GM19239 (cell line): ENCODE measurements around the gene SUCLG2.
A peak's percentile ranks its signal among the peaks of the same experiment; 100 is the strongest.
"Not testable (repeated sequence)": the region's sequence is repeated elsewhere in the genome, so short reads cannot be mapped to it uniquely, and the experiment has no call there.

Experiments used
- DNase-seq: peaks from one replicate; pipeline ENCODE4 v3.0.0; 2011; ENCODE audit warnings: low spot score; ENCODE audit not compliant: insufficient read length
- FAIRE-seq: peaks from 2 replicates; lab custom pipeline; 2011; peaks lifted over from hg19 to GRCh38; lab: Jason Lieb, UNC

Gene SUCLG2

GRCh38 chr3:67576441-67576840 is 78.0 kb downstream of the SUCLG2 start:
- DNase-seq (no peak), FAIRE-seq (no peak)

- DNase-seq (no peak), FAIRE-seq (no peak)
These were observed 85.1 kb downstream of the SUCLG2 start for GRCh38 chr3:67569324-67569723.

- DNase-seq, result no peak
- FAIRE-seq, result no peak
These were observed 86.5 kb downstream of the SUCLG2 start for GRCh38 chr3:67567893-67568292.

- DNase-seq, result no peak
- no peak for FAIRE-seq
These were observed 89.4 kb downstream of the SUCLG2 start for GRCh38 chr3:67564973-67565372.

- FAIRE-seq (no peak), DNase-seq (no peak)
These were observed 90.4 kb downstream of the SUCLG2 start for GRCh38 chr3:67564008-67564407.

- DNase-seq (no peak), FAIRE-seq (no peak)
These were observed 92.6 kb downstream of the SUCLG2 start for GRCh38 chr3:67561667-67562394.

GRCh38 chr3:67561266-67561665 is 93.1 kb downstream of the SUCLG2 start:
- FAIRE-seq, result no peak
- DNase-seq, result no peak

GRCh38 chr3:67559029-67559605 is 95.3 kb downstream of the SUCLG2 start:
- DNase-seq (no peak), FAIRE-seq (no peak)

GRCh38 chr3:67558426-67558825 is 96.0 kb downstream of the SUCLG2 start:
- DNase-seq (no peak), FAIRE-seq (no peak)

- no peak for FAIRE-seq
These were observed 96.5 kb downstream of the SUCLG2 start for GRCh38 chr3:67557848-67558355.

GRCh38 chr3:67551361-67552016 is 102.9 kb downstream of the SUCLG2 start:
- DNase-seq (no peak), FAIRE-seq (no peak)

More at GRCh38 chr3:67557848-67558355, 96.5 kb downstream of the SUCLG2 start:
- no peak for DNase-seq

- DNase-seq (no peak), FAIRE-seq (no peak)
These were observed 103.9 kb downstream of the SUCLG2 start for GRCh38 chr3:67550541-67550940.

GRCh38 chr3:67542502-67543250 is 111.7 kb downstream of the SUCLG2 start:
- FAIRE-seq, DNase-seq: not testable (repeated sequence)

GRCh38 chr3:67540198-67540894 is 114.1 kb downstream of the SUCLG2 start:
- no peak for DNase-seq
- FAIRE-seq, result no peak

GRCh38 chr3:67537203-67537602 is 117.2 kb downstream of the SUCLG2 start:
- FAIRE-seq, DNase-seq: not testable (repeated sequence)

- DNase-seq, result no peak
- FAIRE-seq, result no peak
These were observed 119.4 kb downstream of the SUCLG2 start for GRCh38 chr3:67535006-67535405.

- FAIRE-seq, result no peak
- DNase-seq, result no peak
These were observed 119.8 kb downstream of the SUCLG2 start for GRCh38 chr3:67534594-67534993.

- DNase-seq (no peak), FAIRE-seq (peak; percentile 4)
These were observed 123.0 kb downstream of the SUCLG2 start for GRCh38 chr3:67531181-67532101.

GRCh38 chr3:67529915-67530314 is 124.5 kb downstream of the SUCLG2 start:
- FAIRE-seq (no peak), DNase-seq (no peak)
